H1 (cell line): ENCODE measurements around the gene TNC. TPM values are rescaled to one million over a fixed set of nuclear protein-coding genes. Genes with fewer than 3 reads are reported as not detected.
A peak's percentile ranks its signal among the peaks of the same experiment; 100 is the strongest.

Experiments used
- CTCF ChIA-PET: fragments of 300-600 bp; sonication (Branson Sonifier 250); formaldehyde crosslinking; loops from one replicate; lab custom pipeline; 2021; ENCODE audit not compliant: partially characterized antibody; lab: Charles Lee
- POLR2A ChIA-PET: fragments of 300-600 bp; sonication (Branson Sonifier 250); formaldehyde crosslinking; loops from one replicate; lab custom pipeline; 2021; ENCODE audit warnings: inconsistent platforms; ENCODE audit not compliant: partially characterized antibody; lab: Charles Lee
- DNase-seq, 2 experiments: peaks; one replicate each; pipeline versions ENCODE4 v3.0.0 to v3.0.0-alpha.2; 2010 to 2022; ENCODE audit warnings: low spot score in 2 of 2, low read depth in 1 of 2, mixed read lengths in 1 of 2
- FAIRE-seq: peaks from 2 replicates; lab custom pipeline; 2011; peaks lifted over from hg19 to GRCh38; lab: Jason Lieb, UNC
- H2AFZ ChIP-seq: 2 replicates; pipeline ENCODE4 v1.8.1; 2012; ENCODE audit warnings: low read length, inconsistent platforms
- H2AK5ac ChIP-seq: 2 replicates; pipeline ENCODE4 v1.6.1; 2013; ENCODE audit warnings: low read depth, low read length
- H2BK120ac ChIP-seq: replicated peaks from 2 replicates; pipeline ENCODE3; 2013; ENCODE audit warnings: low read depth, low read length, inconsistent platforms
- H2BK12ac ChIP-seq: 2 replicates; pipeline ENCODE4 v1.6.1; 2013; ENCODE audit warnings: low read depth, low read length
- H2BK15ac ChIP-seq: 2 replicates; pipeline ENCODE4 v1.6.1; 2013; ENCODE audit warnings: low read length
- H2BK20ac ChIP-seq: 2 replicates; pipeline ENCODE4 v1.6.1; 2013; ENCODE audit warnings: low read length
- H2BK5ac ChIP-seq: 2 replicates; pipeline ENCODE4 v1.6.1; 2013; ENCODE audit warnings: low read depth, low read length
- H3K14ac ChIP-seq: 2 replicates; pipeline ENCODE4 v1.6.1; 2013; ENCODE audit warnings: inconsistent platforms; ENCODE audit not compliant: insufficient read length
- H3K18ac ChIP-seq: 2 replicates; pipeline ENCODE4 v1.6.1; 2013; ENCODE audit warnings: low read length; ENCODE audit errors: extremely low read depth
- H3K23ac ChIP-seq: 2 replicates; pipeline ENCODE4 v1.6.1; 2013; ENCODE audit warnings: inconsistent platforms; ENCODE audit not compliant: insufficient read length
- H3K23me2 ChIP-seq: 2 replicates; pipeline ENCODE4 v1.6.1; 2013; ENCODE audit warnings: low read depth, low read length
- H3K27ac ChIP-seq: 2 replicates; pipeline ENCODE4 v1.6.1; 2011; ENCODE audit warnings: low read depth, low read length, inconsistent platforms
- H3K27me3 ChIP-seq, 4 experiments: replicated peaks in 1 of 4; 1 replicate in 1 of 4; 2 replicates in 3 of 4; pipeline versions ENCODE4 v1.6.1 to v1.8.1; 2011 to 2013; ENCODE audit warnings: low read length in 3 of 4, mild to moderate bottlenecking in 3 of 4, inconsistent platforms in 2 of 4, mixed read lengths in 2 of 4, moderate library complexity in 1 of 4; ENCODE audit not compliant: control insufficient read depth in 3 of 4, insufficient read depth in 3 of 4; ENCODE audit errors: extremely low read depth in 1 of 4
- H3K36me3 ChIP-seq, 4 experiments: 2 replicates each; pipeline versions ENCODE4 v1.6.1 to v1.8.1; 2011 to 2013; ENCODE audit warnings: mild to moderate bottlenecking in 4 of 4, low read length in 3 of 4, moderate library complexity in 2 of 4, control low read depth in 1 of 4, inconsistent platforms in 1 of 4; ENCODE audit not compliant: insufficient read depth in 4 of 4, control insufficient read depth in 2 of 4
- H3K4ac ChIP-seq: replicated peaks from 2 replicates; pipeline ENCODE3; 2013; ENCODE audit warnings: low read length, low read depth, mixed read lengths, inconsistent platforms; ENCODE audit not compliant: insufficient read length
- H3K4me1 ChIP-seq, 4 experiments: replicated peaks in 1 of 4; 1 replicate in 1 of 4; 2 replicates in 3 of 4; pipeline versions ENCODE4 v1.6.1 to v1.8.1; 2011 to 2013; ENCODE audit warnings: low read length in 3 of 4, inconsistent platforms in 2 of 4, mixed read lengths in 1 of 4; ENCODE audit not compliant: insufficient read depth in 4 of 4, control insufficient read depth in 3 of 4
- H3K4me2 ChIP-seq, 2 experiments: 2 replicates each; pipeline versions ENCODE4 v1.6.1 to v1.8.1; 2011 to 2013; ENCODE audit warnings: low read depth in 2 of 2, low read length in 2 of 2, control low read depth in 1 of 2, inconsistent platforms in 1 of 2, mild to moderate bottlenecking in 1 of 2; ENCODE audit not compliant: insufficient read depth in 1 of 2
- H3K4me3 ChIP-seq, 4 experiments: fragments of 200-600, 300-600 bp in 1 of 4; sonication (generic), shearing (Covaris generic), sonication (Bioruptor Twin) in 1 of 4; 2 replicates each; pipeline versions ENCODE4 v1.5.1 to v1.8.1; 2011 to 2016; ENCODE audit warnings: low read length in 4 of 4, low read depth in 3 of 4, control low read depth in 2 of 4, inconsistent platforms in 2 of 4, mild to moderate bottlenecking in 2 of 4, mixed read lengths in 1 of 4, moderate library complexity in 1 of 4; ENCODE audit not compliant: insufficient read depth in 2 of 4; ENCODE audit errors: extremely low read depth in 1 of 4
- H3K56ac ChIP-seq: replicated peaks from 2 replicates; pipeline ENCODE3; 2013; ENCODE audit warnings: low read depth, mild to moderate bottlenecking, mixed read lengths, low read length, inconsistent platforms; ENCODE audit not compliant: insufficient read length
- H3K79me1 ChIP-seq: 2 replicates; pipeline ENCODE4 v1.6.1; 2013; ENCODE audit warnings: low read depth, low read length, control low read depth
- H3K79me2 ChIP-seq, 2 experiments: 2 replicates each; pipeline versions ENCODE4 v1.6.1 to v1.8.1; 2012 to 2013; ENCODE audit warnings: low read length in 2 of 2, mild to moderate bottlenecking in 2 of 2, inconsistent platforms in 1 of 2; ENCODE audit not compliant: insufficient read depth in 2 of 2, control insufficient read depth in 1 of 2
- H3K9ac ChIP-seq, 4 experiments: replicated peaks in 1 of 4; 1 replicate in 1 of 4; 2 replicates in 3 of 4; pipeline versions ENCODE4 v1.6.1 to v1.8.1; 2011 to 2013; ENCODE audit warnings: low read depth in 3 of 4, low read length in 3 of 4, control low read depth in 2 of 4, mild to moderate bottlenecking in 2 of 4, moderate library complexity in 2 of 4, inconsistent platforms in 1 of 4; ENCODE audit errors: extremely low read depth in 1 of 4
- H3K9me3 ChIP-seq, 2 experiments: 2 replicates each; pipeline versions ENCODE4 v1.6.1 to v1.8.1; 2012 to 2013; ENCODE audit warnings: mild to moderate bottlenecking in 2 of 2, moderate library complexity in 2 of 2, control low read depth in 1 of 2, inconsistent platforms in 1 of 2, low read depth in 1 of 2, low read length in 1 of 2, mixed read lengths in 1 of 2; ENCODE audit not compliant: insufficient read depth in 2 of 2
- H4K20me1 ChIP-seq, 2 experiments: replicated peaks in 1 of 2; 2 replicates each; pipeline versions ENCODE3 to v1.8.1; 2011 to 2013; ENCODE audit warnings: inconsistent platforms in 2 of 2, low read length in 2 of 2, mild to moderate bottlenecking in 1 of 2; ENCODE audit not compliant: insufficient read depth in 2 of 2, control insufficient read depth in 1 of 2
- H4K5ac ChIP-seq: 2 replicates; pipeline ENCODE4 v1.6.1; 2013; ENCODE audit warnings: low read length, low read depth, mixed read lengths, inconsistent platforms; ENCODE audit not compliant: insufficient read length
- H4K8ac ChIP-seq: 2 replicates; pipeline ENCODE4 v1.8.0; 2013; ENCODE audit warnings: mild to moderate bottlenecking, moderate library complexity, low read length, inconsistent platforms; ENCODE audit not compliant: insufficient read depth; ENCODE audit errors: extremely low read depth
- H4K91ac ChIP-seq: replicated peaks from 2 replicates; pipeline ENCODE3; 2013; ENCODE audit warnings: low read length, mixed read lengths, inconsistent platforms; ENCODE audit not compliant: insufficient read length
- BRCA1 ChIP-seq: IDR thresholded peaks from 2 replicates; pipeline ENCODE4 v1.6.1; 2012; ENCODE audit warnings: low read depth, low read length, improper control_type of control experiment
- GABPA ChIP-seq: IDR thresholded peaks from 2 replicates; pipeline ENCODE4 v1.6.1; 2011; ENCODE audit warnings: mild to moderate bottlenecking, low read length, moderate library complexity, borderline replicate concordance; ENCODE audit not compliant: insufficient read depth
- JUND ChIP-seq: IDR thresholded peaks from 2 replicates; pipeline ENCODE4 v1.6.1; 2011; ENCODE audit warnings: mild to moderate bottlenecking, improper control_type of control experiment, low read length
- KDM5A ChIP-seq: fragments of 200-600 bp; IDR thresholded peaks from 2 replicates; pipeline ENCODE4 v1.7.1; 2012; ENCODE audit warnings: mild to moderate bottlenecking, low read length, inconsistent platforms, mixed read lengths
- MAFK ChIP-seq: IDR thresholded peaks from 2 replicates; pipeline ENCODE4 v1.6.1; 2012; ENCODE audit warnings: low read depth, mild to moderate bottlenecking, improper control_type of control experiment, low read length
- MAX ChIP-seq: IDR thresholded peaks from 2 replicates; pipeline ENCODE4 v1.6.1; 2012; ENCODE audit warnings: inconsistent platforms
- RAD21 ChIP-seq, 2 experiments: IDR thresholded peaks in 1 of 2; conservative IDR thresholded peaks in 1 of 2; 2 replicates each; pipeline ENCODE4 v1.6.1; 2011; ENCODE audit warnings: low read depth in 2 of 2, low read length in 2 of 2, improper control_type of control experiment in 1 of 2, inconsistent platforms in 1 of 2, mild to moderate bottlenecking in 1 of 2, moderate library complexity in 1 of 2
- SIRT6 ChIP-seq: IDR thresholded peaks from one replicate; pipeline ENCODE4 v1.7.1; 2012; ENCODE audit warnings: low read length, inconsistent platforms
- SP1 ChIP-seq: IDR thresholded peaks from 2 replicates; pipeline ENCODE4 v1.6.1; 2011; ENCODE audit warnings: low read depth, low read length
- SP4 ChIP-seq: IDR thresholded peaks from 2 replicates; pipeline ENCODE4 v1.6.1; 2012; ENCODE audit warnings: low read length, inconsistent platforms
- SRF ChIP-seq: IDR thresholded peaks from 2 replicates; pipeline ENCODE4 v1.6.1; 2011; ENCODE audit warnings: mild to moderate bottlenecking, low read depth, low read length, moderate library complexity
- SUZ12 ChIP-seq: fragments of 200-600 bp; sonication (generic); IDR thresholded peaks from 2 replicates; pipeline ENCODE4 v1.6.1; 2012; ENCODE audit warnings: mild to moderate bottlenecking, inconsistent platforms, low read length, moderate library complexity, mixed read lengths
- TBP ChIP-seq: IDR thresholded peaks from 2 replicates; pipeline ENCODE4 v1.6.1; 2011; ENCODE audit warnings: low read depth, low read length, improper control_type of control experiment
- TCF12 ChIP-seq: IDR thresholded peaks from 2 replicates; pipeline ENCODE4 v1.6.1; 2011; ENCODE audit warnings: low read depth, mild to moderate bottlenecking, low read length
- WGBS, 2 experiments: shearing (Covaris generic) in 1 of 2; methylation state at CpG; one replicate each; pipeline versions ENCODE4 v1.1.6 to v1.1.7; 2013 to 2015; ENCODE audit warnings: low lambda C conversion rate in 2 of 2, mixed read lengths in 2 of 2, inconsistent platforms in 1 of 2, low coverage in 1 of 2, missing lambda C conversion rate in 1 of 2; ENCODE audit not compliant: insufficient replicate concordance in 2 of 2, insufficient coverage in 1 of 2, insufficient read length in 1 of 2; ENCODE audit errors: extremely low coverage in 1 of 2, missing lambda C conversion rate in 1 of 2; 5-methylcytosine and 5-hydroxymethylcytosine counted together
- polyA plus RNA-seq, 7 experiments: library from polyadenylated mRNA; depleted of rRNA in 3 of 7; stranded (reverse) in 5 of 7; unstranded in 2 of 7; fragments of >200 nt in 5 of 7; fragments of 200-250 nt in 2 of 7; gene quantifications; 1 replicate in 5 of 7; 2 replicates in 1 of 7; 4 replicates in 1 of 7; pipeline versions ENCODE4 v1.2.1 to v1.2.3, GENCODE V29; 2011 to 2013; ENCODE audit warnings: missing spikeins in 2 of 7, mixed read lengths in 2 of 7
- total RNA-seq: library from RNA; stranded (reverse); fragmentation: NEBNext Ultra II Directional; extraction: Animal tissue kit (Norgen Biotek cat#: 25700); gene quantifications from 2 replicates; pipeline ENCODE4 v1.2.1, GENCODE V29; 2021

The TNC gene
- total and polyA plus RNA-seq, 2 of the 8 experiments (the other 6 are each of a cell fraction or from before 2014, with no cell fraction given): 6.2 to 11.4 TPM

- Histone ChIP-seq H3K79me2 (no peaks in the 10 kb centered on the region), H3K4me2 (peak overlapping the region; percentile 86 to 96), H2BK5ac (0 out of 2 replicates have a peak overlapping the region, but pooled peaks have one; percentile 26), H4K20me1 (no peaks in the 10 kb centered on the region), H4K91ac (no peak overlapping the region), H2BK12ac (peak overlapping the region; percentile 30; the same call in 1 of the 2 replicates), H3K14ac (no peak overlapping the region), H3K56ac (no peak overlapping the region), H3K9me3 (no peaks in the 10 kb centered on the region), H3K9ac (no peak overlapping the region), H2AFZ (no peak overlapping the region), H4K5ac (no peak overlapping the region), H3K23me2 (peaks cover 10% of the 10 kb centered on the region; the same call in 1 of the 2 replicates), H3K27ac (no peak overlapping the region), H3K4me3 (peak overlapping the region in 3 of 4 experiments; percentile 43 to 60 (median 47); a peak in 5 of 8 replicates), H3K4ac (no peak overlapping the region), H3K36me3 (no peaks in the 10 kb centered on the region), H4K8ac (no peak overlapping the region), H3K23ac (no peak overlapping the region), H2BK15ac (no peak overlapping the region), H3K79me1 (no peaks in the 10 kb centered on the region), H3K4me1 (no peaks in the 10 kb centered on the region; a peak in 1 of 7 replicates), H2BK120ac (no peak overlapping the region), H3K27me3 (peaks cover 13 to 52% (median 33%) of the 10 kb centered on the region in 4 experiments), H3K18ac (no peak overlapping the region), H2AK5ac (no peak overlapping the region), H2BK20ac (no peak overlapping the region)
- POLR2A ChIA-PET: interaction anchor here (0.7 to 2.3 kb wide), 2 partner anchors 18 to 361 kb away, joined by 4 to 7 read pairs; no protein-coding TSS in a partner anchor
- FAIRE-seq (no peak), DNase-seq (no peak)
- WGBS, 2 experiments: 12% methylated on average over 8 of the region's 8 CpGs; no CpG with 5 or more reads in 1 of the 2 experiments
- CTCF ChIA-PET: interaction anchor here (0.6 to 1.2 kb wide), 3 partner anchors 10 to 40 kb away, joined by 3 to 4 read pairs (median 3); no protein-coding TSS in a partner anchor
- TF ChIP-seq RAD21 (IDR thresholded peaks at IDR 0.05 in 1 of 2, conservative IDR thresholded peaks at IDR 0.05 in 1 of 2; ENCODE audit: low read depth in 2 of 2, low read length in 2 of 2) (no peak; a peak in 1 of 4 replicates), MAX (no peak), SRF (no peak), TBP (no peak), SIRT6 (no peak), SP4 (0 out of 2 replicates have a peak, but pooled peaks have one; percentile 3), GABPA (no peak), BRCA1 (no peak), SUZ12 (no peak), JUND (peak; percentile 34; the same call in 1 of the 2 replicates), SP1 (no peak), MAFK (no peak), TCF12 (no peak), KDM5A (no peak)
Measured at GRCh38 chr9:115118879-115119218, 892 bp upstream of the TNC start.
